ENCODE results near the gene PTTG1IP.

Gene PTTG1IP

GRCh38 chr21:44893948-44894656 is 20.6 kb upstream of the PTTG1IP start:
- H3K4me3 ChIP-seq (ENCODE audit: low read depth, low read length), result no peak overlapping the region
- no peak for DNase-seq (ENCODE audit: low read depth)
- TF ChIP-seq, protein P1, sequence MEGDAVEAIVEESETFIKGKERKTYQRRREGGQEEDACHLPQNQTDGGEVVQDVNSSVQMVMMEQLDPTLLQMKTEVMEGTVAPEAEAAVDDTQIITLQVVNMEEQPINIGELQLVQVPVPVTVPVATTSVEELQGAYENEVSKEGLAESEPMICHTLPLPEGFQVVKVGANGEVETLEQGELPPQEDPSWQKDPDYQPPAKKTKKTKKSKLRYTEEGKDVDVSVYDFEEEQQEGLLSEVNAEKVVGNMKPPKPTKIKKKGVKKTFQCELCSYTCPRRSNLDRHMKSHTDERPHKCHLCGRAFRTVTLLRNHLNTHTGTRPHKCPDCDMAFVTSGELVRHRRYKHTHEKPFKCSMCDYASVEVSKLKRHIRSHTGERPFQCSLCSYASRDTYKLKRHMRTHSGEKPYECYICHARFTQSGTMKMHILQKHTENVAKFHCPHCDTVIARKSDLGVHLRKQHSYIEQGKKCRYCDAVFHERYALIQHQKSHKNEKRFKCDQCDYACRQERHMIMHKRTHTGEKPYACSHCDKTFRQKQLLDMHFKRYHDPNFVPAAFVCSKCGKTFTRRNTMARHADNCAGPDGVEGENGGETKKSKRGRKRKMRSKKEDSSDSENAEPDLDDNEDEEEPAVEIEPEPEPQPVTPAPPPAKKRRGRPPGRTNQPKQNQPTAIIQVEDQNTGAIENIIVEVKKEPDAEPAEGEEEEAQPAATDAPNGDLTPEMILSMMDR (IDR thresholded peaks at IDR 0.05; ENCODE audit: low read depth, low read length, missing control alignments), result no peak

GRCh38 chr21:44893278-44893556 is 19.7 kb upstream of the PTTG1IP start:
- TF ChIP-seq, protein P1 (IDR thresholded peaks at IDR 0.05; ENCODE audit: low read depth, low read length, missing control alignments), result no peak
- no peak for DNase-seq (ENCODE audit: low read depth)

GRCh38 chr21:44892536-44893277 is 19.2 kb upstream of the PTTG1IP start:
- no peak overlapping the region for H3K4me3 ChIP-seq (ENCODE audit: low read depth, low read length)
- no peak for DNase-seq (ENCODE audit: low read depth)
- TF ChIP-seq, protein P1 (IDR thresholded peaks at IDR 0.05; ENCODE audit: low read depth, low read length, missing control alignments), result peak; percentile 97

More at GRCh38 chr21:44893278-44893556, 19.7 kb upstream of the PTTG1IP start:
- no peak overlapping the region for H3K4me3 ChIP-seq (ENCODE audit: low read depth, low read length)

GRCh38 chr21:44892095-44892494 is 18.6 kb upstream of the PTTG1IP start:
- no peak overlapping the region for H3K4me3 ChIP-seq (ENCODE audit: low read depth, low read length)
- TF ChIP-seq, protein P1 (IDR thresholded peaks at IDR 0.05; ENCODE audit: low read depth, low read length, missing control alignments), result no peak
- no peak for DNase-seq (ENCODE audit: low read depth)

DNA sequence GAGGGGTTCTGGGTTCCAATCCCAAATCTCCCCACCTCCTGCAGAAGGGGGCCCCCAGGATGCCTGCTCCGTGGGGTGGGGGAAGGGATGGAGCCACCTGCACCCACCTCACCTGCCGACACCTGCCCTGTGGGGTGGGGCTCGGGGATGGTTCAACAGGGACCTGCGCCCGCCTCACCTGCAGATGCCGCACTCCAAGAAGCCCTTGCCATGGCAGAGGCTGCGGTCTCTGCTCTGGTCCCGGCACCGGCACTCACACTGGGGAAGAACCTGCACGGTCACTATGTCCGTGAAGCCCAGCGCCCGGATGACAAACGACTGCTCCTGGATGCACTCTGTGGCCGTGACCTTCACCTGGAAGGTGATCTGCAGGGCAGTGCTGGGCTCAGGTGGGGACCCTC is 18.1 kb upstream of the PTTG1IP start:
- no peak for DNase-seq (ENCODE audit: low read depth)
- H3K4me3 ChIP-seq (ENCODE audit: low read depth, low read length), result no peak overlapping the region
- TF ChIP-seq, protein P1 (IDR thresholded peaks at IDR 0.05; ENCODE audit: low read depth, low read length, missing control alignments), result no peak

DNA sequence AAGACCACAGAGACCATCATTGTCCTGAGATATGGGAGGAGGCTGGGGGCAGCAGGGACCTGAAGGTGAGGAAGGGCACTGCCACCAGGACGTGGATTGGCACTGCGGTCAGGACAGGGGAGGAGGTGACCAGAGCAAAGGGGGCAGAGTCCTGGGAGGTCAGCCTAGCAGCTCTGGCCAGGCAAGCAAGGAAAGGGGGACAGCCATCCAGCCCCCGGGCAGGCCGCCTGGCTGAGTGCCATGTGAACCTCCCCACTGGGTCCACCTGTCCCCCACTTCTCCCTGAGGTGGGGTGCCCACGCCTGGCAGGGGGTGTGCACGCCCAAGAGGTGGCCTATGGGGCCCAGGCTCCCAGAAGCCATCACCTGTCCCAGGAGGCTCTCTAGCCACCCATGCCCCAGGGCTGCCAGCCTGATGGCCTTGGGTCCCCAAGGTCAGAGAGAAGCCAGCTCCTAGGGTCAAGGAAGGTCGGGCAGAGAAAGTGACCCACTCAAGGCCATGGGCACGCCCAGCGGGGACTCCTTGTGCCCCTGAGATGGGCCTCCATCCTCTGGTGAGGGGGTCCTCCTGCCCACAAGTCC is 17.6 kb upstream of the PTTG1IP start:
- no peak for DNase-seq (ENCODE audit: low read depth)
- H3K4me3 ChIP-seq (ENCODE audit: low read depth, low read length), result no peak overlapping the region
- TF ChIP-seq, protein P1 (IDR thresholded peaks at IDR 0.05; ENCODE audit: low read depth, low read length, missing control alignments), result no peak

Measured in GM12864 (cell line).